H1 (cell line): ENCODE results near the gene GRM7. TPM values are rescaled to one million over a fixed set of nuclear protein-coding genes. Genes with fewer than 3 reads are reported as not detected.

Experiments
- CTCF ChIA-PET: fragments of 300-600 bp; sonication (Branson Sonifier 250); formaldehyde crosslinking; loops from one replicate; lab custom pipeline; 2021; ENCODE audit not compliant: partially characterized antibody; lab: Charles Lee
- POLR2A ChIA-PET: fragments of 300-600 bp; sonication (Branson Sonifier 250); formaldehyde crosslinking; loops from one replicate; lab custom pipeline; 2021; ENCODE audit warnings: inconsistent platforms; ENCODE audit not compliant: partially characterized antibody; lab: Charles Lee
- DNase-seq, 2 experiments: peaks; one replicate each; pipeline versions ENCODE4 v3.0.0 to v3.0.0-alpha.2; 2010 to 2022; ENCODE audit warnings: low spot score in 2 of 2, low read depth in 1 of 2, mixed read lengths in 1 of 2
- FAIRE-seq: peaks from 2 replicates; lab custom pipeline; 2011; peaks lifted over from hg19 to GRCh38; lab: Jason Lieb, UNC
- H2AFZ ChIP-seq: 2 replicates; pipeline ENCODE4 v1.8.1; 2012; ENCODE audit warnings: low read length, inconsistent platforms
- H2AK5ac ChIP-seq: 2 replicates; pipeline ENCODE4 v1.6.1; 2013; ENCODE audit warnings: low read depth, low read length
- H2BK120ac ChIP-seq: replicated peaks from 2 replicates; pipeline ENCODE3; 2013; ENCODE audit warnings: low read depth, low read length, inconsistent platforms
- H2BK12ac ChIP-seq: 2 replicates; pipeline ENCODE4 v1.6.1; 2013; ENCODE audit warnings: low read depth, low read length
- H2BK15ac ChIP-seq: 2 replicates; pipeline ENCODE4 v1.6.1; 2013; ENCODE audit warnings: low read length
- H2BK20ac ChIP-seq: 2 replicates; pipeline ENCODE4 v1.6.1; 2013; ENCODE audit warnings: low read length
- H2BK5ac ChIP-seq: 2 replicates; pipeline ENCODE4 v1.6.1; 2013; ENCODE audit warnings: low read depth, low read length
- H3K14ac ChIP-seq: 2 replicates; pipeline ENCODE4 v1.6.1; 2013; ENCODE audit warnings: inconsistent platforms; ENCODE audit not compliant: insufficient read length
- H3K18ac ChIP-seq: 2 replicates; pipeline ENCODE4 v1.6.1; 2013; ENCODE audit warnings: low read length; ENCODE audit errors: extremely low read depth
- H3K23ac ChIP-seq: 2 replicates; pipeline ENCODE4 v1.6.1; 2013; ENCODE audit warnings: inconsistent platforms; ENCODE audit not compliant: insufficient read length
- H3K23me2 ChIP-seq: 2 replicates; pipeline ENCODE4 v1.6.1; 2013; ENCODE audit warnings: low read depth, low read length
- H3K27ac ChIP-seq: 2 replicates; pipeline ENCODE4 v1.6.1; 2011; ENCODE audit warnings: low read depth, low read length, inconsistent platforms
- H3K27me3 ChIP-seq, 4 experiments: replicated peaks in 1 of 4; 1 replicate in 1 of 4; 2 replicates in 3 of 4; pipeline versions ENCODE4 v1.6.1 to v1.8.1; 2011 to 2013; ENCODE audit warnings: low read length in 3 of 4, mild to moderate bottlenecking in 3 of 4, inconsistent platforms in 2 of 4, mixed read lengths in 2 of 4, moderate library complexity in 1 of 4; ENCODE audit not compliant: control insufficient read depth in 3 of 4, insufficient read depth in 3 of 4; ENCODE audit errors: extremely low read depth in 1 of 4
- H3K36me3 ChIP-seq, 4 experiments: 2 replicates each; pipeline versions ENCODE4 v1.6.1 to v1.8.1; 2011 to 2013; ENCODE audit warnings: mild to moderate bottlenecking in 4 of 4, low read length in 3 of 4, moderate library complexity in 2 of 4, control low read depth in 1 of 4, inconsistent platforms in 1 of 4; ENCODE audit not compliant: insufficient read depth in 4 of 4, control insufficient read depth in 2 of 4
- H3K4ac ChIP-seq: replicated peaks from 2 replicates; pipeline ENCODE3; 2013; ENCODE audit warnings: low read length, low read depth, mixed read lengths, inconsistent platforms; ENCODE audit not compliant: insufficient read length
- H3K4me1 ChIP-seq, 4 experiments: replicated peaks in 1 of 4; 1 replicate in 1 of 4; 2 replicates in 3 of 4; pipeline versions ENCODE4 v1.6.1 to v1.8.1; 2011 to 2013; ENCODE audit warnings: low read length in 3 of 4, inconsistent platforms in 2 of 4, mixed read lengths in 1 of 4; ENCODE audit not compliant: insufficient read depth in 4 of 4, control insufficient read depth in 3 of 4
- H3K4me2 ChIP-seq, 2 experiments: 2 replicates each; pipeline versions ENCODE4 v1.6.1 to v1.8.1; 2011 to 2013; ENCODE audit warnings: low read depth in 2 of 2, low read length in 2 of 2, control low read depth in 1 of 2, inconsistent platforms in 1 of 2, mild to moderate bottlenecking in 1 of 2; ENCODE audit not compliant: insufficient read depth in 1 of 2
- H3K4me3 ChIP-seq, 4 experiments: fragments of 200-600, 300-600 bp in 1 of 4; sonication (generic), shearing (Covaris generic), sonication (Bioruptor Twin) in 1 of 4; 2 replicates each; pipeline versions ENCODE4 v1.5.1 to v1.8.1; 2011 to 2016; ENCODE audit warnings: low read length in 4 of 4, low read depth in 3 of 4, control low read depth in 2 of 4, inconsistent platforms in 2 of 4, mild to moderate bottlenecking in 2 of 4, mixed read lengths in 1 of 4, moderate library complexity in 1 of 4; ENCODE audit not compliant: insufficient read depth in 2 of 4; ENCODE audit errors: extremely low read depth in 1 of 4
- H3K56ac ChIP-seq: replicated peaks from 2 replicates; pipeline ENCODE3; 2013; ENCODE audit warnings: low read depth, mild to moderate bottlenecking, mixed read lengths, low read length, inconsistent platforms; ENCODE audit not compliant: insufficient read length
- H3K79me1 ChIP-seq: 2 replicates; pipeline ENCODE4 v1.6.1; 2013; ENCODE audit warnings: low read depth, low read length, control low read depth
- H3K79me2 ChIP-seq, 2 experiments: 2 replicates each; pipeline versions ENCODE4 v1.6.1 to v1.8.1; 2012 to 2013; ENCODE audit warnings: low read length in 2 of 2, mild to moderate bottlenecking in 2 of 2, inconsistent platforms in 1 of 2; ENCODE audit not compliant: insufficient read depth in 2 of 2, control insufficient read depth in 1 of 2
- H3K9ac ChIP-seq, 4 experiments: replicated peaks in 1 of 4; 1 replicate in 1 of 4; 2 replicates in 3 of 4; pipeline versions ENCODE4 v1.6.1 to v1.8.1; 2011 to 2013; ENCODE audit warnings: low read depth in 3 of 4, low read length in 3 of 4, control low read depth in 2 of 4, mild to moderate bottlenecking in 2 of 4, moderate library complexity in 2 of 4, inconsistent platforms in 1 of 4; ENCODE audit errors: extremely low read depth in 1 of 4
- H3K9me3 ChIP-seq, 2 experiments: 2 replicates each; pipeline versions ENCODE4 v1.6.1 to v1.8.1; 2012 to 2013; ENCODE audit warnings: mild to moderate bottlenecking in 2 of 2, moderate library complexity in 2 of 2, control low read depth in 1 of 2, inconsistent platforms in 1 of 2, low read depth in 1 of 2, low read length in 1 of 2, mixed read lengths in 1 of 2; ENCODE audit not compliant: insufficient read depth in 2 of 2
- H4K20me1 ChIP-seq, 2 experiments: replicated peaks in 1 of 2; 2 replicates each; pipeline versions ENCODE3 to v1.8.1; 2011 to 2013; ENCODE audit warnings: inconsistent platforms in 2 of 2, low read length in 2 of 2, mild to moderate bottlenecking in 1 of 2; ENCODE audit not compliant: insufficient read depth in 2 of 2, control insufficient read depth in 1 of 2
- H4K5ac ChIP-seq: 2 replicates; pipeline ENCODE4 v1.6.1; 2013; ENCODE audit warnings: low read length, low read depth, mixed read lengths, inconsistent platforms; ENCODE audit not compliant: insufficient read length
- H4K8ac ChIP-seq: 2 replicates; pipeline ENCODE4 v1.8.0; 2013; ENCODE audit warnings: mild to moderate bottlenecking, moderate library complexity, low read length, inconsistent platforms; ENCODE audit not compliant: insufficient read depth; ENCODE audit errors: extremely low read depth
- H4K91ac ChIP-seq: replicated peaks from 2 replicates; pipeline ENCODE3; 2013; ENCODE audit warnings: low read length, mixed read lengths, inconsistent platforms; ENCODE audit not compliant: insufficient read length
- ATF3 ChIP-seq: IDR thresholded peaks from 2 replicates; pipeline ENCODE4 v1.6.1; 2011; ENCODE audit warnings: low read depth, mild to moderate bottlenecking, low read length; ENCODE audit not compliant: insufficient read depth
- RXRA ChIP-seq: IDR thresholded peaks from 2 replicates; pipeline ENCODE4 v1.6.1; 2011; ENCODE audit warnings: low read depth, mild to moderate bottlenecking, low read length, moderate library complexity; ENCODE audit not compliant: insufficient read depth
- WGBS, 2 experiments: shearing (Covaris generic) in 1 of 2; methylation state at CpG; one replicate each; pipeline versions ENCODE4 v1.1.6 to v1.1.7; 2013 to 2015; ENCODE audit warnings: low lambda C conversion rate in 2 of 2, mixed read lengths in 2 of 2, inconsistent platforms in 1 of 2, low coverage in 1 of 2, missing lambda C conversion rate in 1 of 2; ENCODE audit not compliant: insufficient replicate concordance in 2 of 2, insufficient coverage in 1 of 2, insufficient read length in 1 of 2; ENCODE audit errors: extremely low coverage in 1 of 2, missing lambda C conversion rate in 1 of 2; 5-methylcytosine and 5-hydroxymethylcytosine counted together
- polyA plus RNA-seq, 7 experiments: library from polyadenylated mRNA; depleted of rRNA in 3 of 7; stranded (reverse) in 5 of 7; unstranded in 2 of 7; fragments of >200 nt in 5 of 7; fragments of 200-250 nt in 2 of 7; gene quantifications; 1 replicate in 5 of 7; 2 replicates in 1 of 7; 4 replicates in 1 of 7; pipeline versions ENCODE4 v1.2.1 to v1.2.3, GENCODE V29; 2011 to 2013; ENCODE audit warnings: missing spikeins in 2 of 7, mixed read lengths in 2 of 7
- total RNA-seq: library from RNA; stranded (reverse); fragmentation: NEBNext Ultra II Directional; extraction: Animal tissue kit (Norgen Biotek cat#: 25700); gene quantifications from 2 replicates; pipeline ENCODE4 v1.2.1, GENCODE V29; 2021

GRM7 gene
- total and polyA plus RNA-seq, 2 of the 8 experiments (the other 6 are each of a cell fraction or from before 2014, with no cell fraction given), result 0.17 to 0.24 TPM

GRCh38 chr3:7171493-7171892, 310.6 kb downstream of the GRM7 start:
- Histone ChIP-seq H4K20me1 (no peaks in the 10 kb centered on the region), H3K9ac (no peak overlapping the region), H2BK12ac (no peak overlapping the region), H3K18ac (no peak overlapping the region), H3K23me2 (no peaks in the 10 kb centered on the region), H3K56ac (no peak overlapping the region), H2BK120ac (no peak overlapping the region), H3K27me3 (no peaks in the 10 kb centered on the region), H3K79me2 (no peaks in the 10 kb centered on the region), H3K4me3 (no peak overlapping the region), H2BK20ac (no peak overlapping the region), H2AFZ (no peak overlapping the region), H2BK15ac (no peak overlapping the region), H3K27ac (no peak overlapping the region), H3K79me1 (no peaks in the 10 kb centered on the region), H3K4me1 (no peaks in the 10 kb centered on the region), H4K5ac (no peak overlapping the region), H3K4ac (no peak overlapping the region), H4K91ac (no peak overlapping the region), H2AK5ac (no peak overlapping the region), H4K8ac (no peak overlapping the region), H3K36me3 (no peaks in the 10 kb centered on the region), H3K4me2 (no peak overlapping the region), H2BK5ac (no peak overlapping the region), H3K23ac (no peak overlapping the region), H3K14ac (no peak overlapping the region), H3K9me3 (peaks cover 0 to 3% of the 10 kb centered on the region in 2 experiments; a peak in 1 of 4 replicates)
- TF ChIP-seq RXRA (no peak), ATF3 (no peak)
- CTCF ChIA-PET, result interaction anchor here (0.7 to 1.8 kb wide), 2 partner anchors 13 to 1349 kb away, joined by 3 to 5 read pairs; no protein-coding TSS in a partner anchor
- POLR2A ChIA-PET, result no interaction called here
- WGBS, 2 experiments, result 98% methylated on average over 4 of the region's 4 CpGs; no CpG with 5 or more reads in 1 of the 2 experiments
- FAIRE-seq (no peak), DNase-seq (no peak)
